Lower lobe of right lung (tissue), 2 donors: ENCODE results near the gene BTNL8. TPM values are rescaled to one million over a fixed set of nuclear protein-coding genes. Genes with fewer than 3 reads are reported as not detected.

Source experiments
- ATAC-seq, 2 donors: fragments of 200-7000 bp; cut with Tn5 transposase; one replicate each; pipeline ENCODE4 v1.9.1; 2020 to 2022; ENCODE audit warnings: mild to moderate bottlenecking in 2 of 2, moderate library complexity in 2 of 2
- DNase-seq: peaks from one replicate; pipeline ENCODE4 v3.0.0-alpha.2; 2020
- H3K27ac ChIP-seq: fragments of 200-600 bp; one replicate; pipeline ENCODE4 v1.8.0; 2022
- H3K27me3 ChIP-seq: fragments of 200-600 bp; one replicate; pipeline ENCODE4 v1.8.0; 2022; ENCODE audit warnings: low read depth
- H3K36me3 ChIP-seq: fragments of 200-600 bp; one replicate; pipeline ENCODE4 v1.8.0; 2022; ENCODE audit warnings: mild to moderate bottlenecking
- H3K4me1 ChIP-seq: fragments of 200-600 bp; one replicate; pipeline ENCODE4 v1.8.0; 2022
- H3K4me3 ChIP-seq: fragments of 200-600 bp; one replicate; pipeline ENCODE4 v1.8.0; 2022; ENCODE audit warnings: mild to moderate bottlenecking
- H3K9me3 ChIP-seq: fragments of 200-600 bp; one replicate; pipeline ENCODE4 v1.8.0; 2022
- CTCF ChIP-seq: fragments of 200-600 bp; IDR thresholded peaks from one replicate; pipeline ENCODE4 v1.8.0; 2022; ENCODE audit warnings: antibody characterized with exemption, mild to moderate bottlenecking
- intact Hi-C: fragments of 100-400 bp; cut with DNase I; formaldehyde crosslinking; loops from one replicate; pipeline ENCODE4 v1.11.0; 2022
- total RNA-seq: library from RNA; stranded (reverse); fragmentation: NEBNext Ultra II Directional; extraction: Animal tissue kit (Norgen Biotek cat#: 25700); gene quantifications from one replicate; pipeline ENCODE4 v1.2.1, GENCODE V29; 2021
- donor health status: DM: no; HTN: yes; CAD: no; lungs with severe emphysema.

Gene BTNL8
- total RNA-seq, 1 donor from 2014 or later, result 5.3 TPM

- DNase-seq, result no peak
- Histone ChIP-seq H3K36me3 (no peaks in the 10 kb centered on the region), H3K4me3 (no peak overlapping the region), H3K9me3 (peaks cover 11% of the 10 kb centered on the region), H3K27me3 (no peaks in the 10 kb centered on the region), H3K4me1 (no peaks in the 10 kb centered on the region), H3K27ac (no peak overlapping the region)
- intact Hi-C loops, result no loop called here
- no peak for TF ChIP-seq CTCF
- no peak for ATAC-seq
These were observed 21.8 kb downstream of the BTNL8 start for GRCh38 chr5:180920710-180921109.

GRCh38 chr5:180922932-180923331 is 24.0 kb downstream of the BTNL8 start:
- ATAC-seq (no peak), DNase-seq (no peak)
- peaks cover 11% of the 10 kb centered on the region for H3K9me3 ChIP-seq
- intact Hi-C loops, result no loop called here
- no peak for TF ChIP-seq CTCF
- H3K4me1 ChIP-seq, result no peaks in the 10 kb centered on the region
- no peaks in the 10 kb centered on the region for H3K36me3 ChIP-seq
- no peak overlapping the region for H3K4me3 ChIP-seq
- H3K27ac ChIP-seq, result no peak overlapping the region
- no peaks in the 10 kb centered on the region for H3K27me3 ChIP-seq

GRCh38 chr5:180932660-180933059 is 33.7 kb downstream of the BTNL8 start:
- Histone ChIP-seq H3K36me3 (no peaks in the 10 kb centered on the region), H3K4me3 (no peak overlapping the region), H3K9me3 (no peaks in the 10 kb centered on the region), H3K4me1 (no peaks in the 10 kb centered on the region), H3K27me3 (no peaks in the 10 kb centered on the region), H3K27ac (no peak overlapping the region)
- intact Hi-C loops, result no loop called here
- TF ChIP-seq CTCF, result no peak
- no peak for ATAC-seq
- no peak for DNase-seq

- no peak for TF ChIP-seq CTCF
- Histone ChIP-seq H3K27ac (no peak overlapping the region), H3K27me3 (no peaks in the 10 kb centered on the region), H3K36me3 (no peaks in the 10 kb centered on the region), H3K4me1 (no peaks in the 10 kb centered on the region), H3K4me3 (no peak overlapping the region), H3K9me3 (peaks cover 11% of the 10 kb centered on the region)
- ATAC-seq (peak in 1 of 2 donors; percentile 23), DNase-seq (no peak)
- intact Hi-C loops, result no loop called here
These were observed 36.2 kb downstream of the BTNL8 start for GRCh38 chr5:180935203-180935602.

GRCh38 chr5:180938294-180938693 is 39.3 kb downstream of the BTNL8 start:
- Histone ChIP-seq H3K4me3 (no peak overlapping the region), H3K36me3 (no peaks in the 10 kb centered on the region), H3K4me1 (no peaks in the 10 kb centered on the region), H3K27me3 (no peaks in the 10 kb centered on the region), H3K27ac (no peak overlapping the region), H3K9me3 (peaks cover 11% of the 10 kb centered on the region)
- DNase-seq (no peak), ATAC-seq (no peak)
- intact Hi-C loops, result no loop called here
- TF ChIP-seq CTCF, result no peak
